Measurements from ENCODE around the gene TLCD2. TPM values are rescaled to one million over a fixed set of nuclear protein-coding genes. Genes with fewer than 3 reads are reported as not detected.
A peak's percentile ranks its signal among the peaks of the same experiment; 100 is the strongest.
"Not testable (repeated sequence)": the region's sequence is repeated elsewhere in the genome, so short reads cannot be mapped to it uniquely, and the experiment has no call there.

Gene TLCD2
- total RNA-seq, 2 donors from 2014 or later: 7.3 to 8.3 TPM

DNA sequence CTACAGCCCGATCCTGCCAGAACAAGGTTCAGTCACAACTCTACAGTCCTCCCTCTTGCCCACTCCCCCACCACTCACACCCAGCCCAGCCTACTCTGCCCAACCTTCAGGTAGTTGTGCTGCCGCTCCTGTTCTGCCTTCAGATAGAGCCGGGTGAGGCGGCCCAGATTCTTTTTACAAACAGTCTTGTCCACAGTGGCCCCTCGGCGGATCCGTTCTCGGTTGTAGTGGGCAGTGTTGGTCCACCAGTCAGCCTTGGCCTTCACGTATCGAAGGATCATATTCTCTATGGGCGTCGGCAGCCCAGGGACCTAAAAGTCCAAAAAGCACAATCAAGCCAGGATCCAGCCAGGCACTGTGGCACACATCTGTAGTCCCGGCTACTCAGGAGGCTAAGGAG lies 33.8 kb downstream of the TLCD2 start:
- Histone ChIP-seq H3K4me3 (no peak overlapping the region), H3K4me1 (ENCODE audit: control insufficient read depth in 1 of 2, low read depth in 2 of 2) (no peaks in the 10 kb centered on the region), H3K27me3 (replicated peaks; ENCODE audit: insufficient read depth) (no peaks in the 10 kb centered on the region), H3K27ac (no peak overlapping the region), H3K36me3 (peaks cover 93% of the 10 kb centered on the region), H3K9me3 (no peaks in the 10 kb centered on the region)
- DNase-seq (ENCODE audit: low spot score): no peak
- ATAC-seq (ENCODE audit: insufficient number of reproducible peaks, low FRiP score, low read depth): no peak
- TF ChIP-seq, protein P1, sequence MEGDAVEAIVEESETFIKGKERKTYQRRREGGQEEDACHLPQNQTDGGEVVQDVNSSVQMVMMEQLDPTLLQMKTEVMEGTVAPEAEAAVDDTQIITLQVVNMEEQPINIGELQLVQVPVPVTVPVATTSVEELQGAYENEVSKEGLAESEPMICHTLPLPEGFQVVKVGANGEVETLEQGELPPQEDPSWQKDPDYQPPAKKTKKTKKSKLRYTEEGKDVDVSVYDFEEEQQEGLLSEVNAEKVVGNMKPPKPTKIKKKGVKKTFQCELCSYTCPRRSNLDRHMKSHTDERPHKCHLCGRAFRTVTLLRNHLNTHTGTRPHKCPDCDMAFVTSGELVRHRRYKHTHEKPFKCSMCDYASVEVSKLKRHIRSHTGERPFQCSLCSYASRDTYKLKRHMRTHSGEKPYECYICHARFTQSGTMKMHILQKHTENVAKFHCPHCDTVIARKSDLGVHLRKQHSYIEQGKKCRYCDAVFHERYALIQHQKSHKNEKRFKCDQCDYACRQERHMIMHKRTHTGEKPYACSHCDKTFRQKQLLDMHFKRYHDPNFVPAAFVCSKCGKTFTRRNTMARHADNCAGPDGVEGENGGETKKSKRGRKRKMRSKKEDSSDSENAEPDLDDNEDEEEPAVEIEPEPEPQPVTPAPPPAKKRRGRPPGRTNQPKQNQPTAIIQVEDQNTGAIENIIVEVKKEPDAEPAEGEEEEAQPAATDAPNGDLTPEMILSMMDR (IDR thresholded peaks at IDR 0.05): no peak

- no peak overlapping the region for H3K27ac ChIP-seq
- H3K36me3 ChIP-seq: peaks cover 86% of the 10 kb centered on the region
- no peak overlapping the region for H3K4me3 ChIP-seq
- no peaks in the 10 kb centered on the region for H3K9me3 ChIP-seq
- DNase-seq (ENCODE audit: low spot score): no peak
- H3K27me3 ChIP-seq (replicated peaks; ENCODE audit: insufficient read depth): no peaks in the 10 kb centered on the region
- H3K4me1 ChIP-seq (ENCODE audit: control insufficient read depth in 1 of 2, low read depth in 2 of 2): peaks cover 6 to 8% of the 10 kb centered on the region in 2 donors
- TF ChIP-seq, protein P1 (IDR thresholded peaks at IDR 0.05): no peak
- no peak for ATAC-seq (ENCODE audit: insufficient number of reproducible peaks, low FRiP score, low read depth)
Observed at GRCh38 chr17:1673041-1673785, 37.0 kb downstream of the TLCD2 start.

DNA sequence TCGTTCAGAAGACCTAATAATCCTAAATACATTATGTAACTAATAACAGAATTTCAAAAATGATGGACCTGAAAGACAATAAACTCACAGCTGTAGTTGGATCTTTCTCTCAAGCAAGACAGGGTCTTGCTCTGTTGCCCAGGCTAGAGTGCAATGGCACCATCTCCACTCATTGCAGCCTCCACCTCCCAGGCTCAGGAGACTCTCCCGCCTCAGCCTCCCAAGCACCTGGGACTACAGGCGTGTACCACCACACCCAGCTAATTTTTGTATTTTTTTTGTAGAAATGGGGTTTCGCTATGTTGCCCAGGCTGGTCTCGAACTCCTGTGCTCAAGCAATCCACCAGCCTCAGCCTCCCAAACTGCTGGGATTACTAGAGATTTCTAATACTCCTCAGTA lies 46.2 kb downstream of the TLCD2 start:
- H3K27ac ChIP-seq; H3K4me1 ChIP-seq (ENCODE audit: control insufficient read depth in 1 of 2, low read depth in 2 of 2); H3K27me3 ChIP-seq (replicated peaks; ENCODE audit: insufficient read depth); H3K4me3 ChIP-seq; H3K9me3 ChIP-seq; ATAC-seq (ENCODE audit: insufficient number of reproducible peaks, low FRiP score, low read depth); DNase-seq (ENCODE audit: low spot score): not testable (repeated sequence)
- peaks cover 71% of the 10 kb centered on the region for H3K36me3 ChIP-seq

DNA sequence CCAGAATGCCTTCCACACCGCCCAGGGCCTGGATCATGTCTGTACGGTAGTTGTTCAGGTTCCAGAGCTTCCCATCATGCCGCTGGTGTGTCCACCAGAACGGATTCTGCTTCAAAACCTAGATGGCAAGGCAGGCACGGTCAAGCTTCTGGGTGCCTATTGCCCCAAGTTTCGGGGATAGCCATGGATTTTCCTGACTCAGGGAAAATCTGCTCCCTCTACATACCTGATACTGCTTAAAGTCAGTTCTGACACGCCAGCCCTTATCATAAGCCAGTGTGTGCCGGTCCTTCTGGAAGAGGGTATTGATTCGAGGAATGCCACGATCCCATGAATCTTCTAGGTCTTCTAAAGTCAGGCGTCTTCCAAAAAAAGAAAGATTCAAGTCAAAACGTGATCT lies 49.1 kb downstream of the TLCD2 start:
- TF ChIP-seq, protein P1 (IDR thresholded peaks at IDR 0.05): no peak
- no peaks in the 10 kb centered on the region for H3K27me3 ChIP-seq (replicated peaks; ENCODE audit: insufficient read depth)
- no peak for ATAC-seq (ENCODE audit: insufficient number of reproducible peaks, low FRiP score, low read depth)
- H3K4me1 ChIP-seq (ENCODE audit: control insufficient read depth in 1 of 2, low read depth in 2 of 2): no peaks in the 10 kb centered on the region
- H3K9me3 ChIP-seq: no peaks in the 10 kb centered on the region
- no peak for DNase-seq (ENCODE audit: low spot score)
- peaks cover 82% of the 10 kb centered on the region for H3K36me3 ChIP-seq
- H3K4me3 ChIP-seq: no peak overlapping the region
- no peak overlapping the region for H3K27ac ChIP-seq

DNA sequence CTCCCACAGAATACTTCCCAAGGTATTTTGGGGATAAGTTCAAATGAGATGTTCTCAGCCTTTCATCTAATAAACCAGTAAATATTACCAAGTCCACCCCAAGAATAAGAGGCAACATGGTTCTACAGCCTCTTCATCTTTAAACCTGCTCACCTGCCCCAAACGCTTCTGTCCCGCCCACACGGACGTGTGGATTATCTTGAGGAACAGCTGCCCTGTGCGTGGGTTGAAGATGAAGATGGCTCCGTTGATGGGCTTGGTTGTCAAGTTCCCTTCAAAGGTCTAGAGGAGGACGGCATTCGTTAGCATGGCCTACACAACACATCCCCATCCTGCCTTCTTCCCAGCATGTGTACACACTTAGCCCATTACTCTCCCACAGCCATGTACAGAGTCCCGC lies 52.1 kb downstream of the TLCD2 start:
- no peak for DNase-seq (ENCODE audit: low spot score)
- Histone ChIP-seq H3K4me3 (no peak overlapping the region), H3K27ac (no peak overlapping the region), H3K27me3 (replicated peaks; ENCODE audit: insufficient read depth) (no peaks in the 10 kb centered on the region), H3K9me3 (no peaks in the 10 kb centered on the region), H3K36me3 (peaks cover 96% of the 10 kb centered on the region), H3K4me1 (ENCODE audit: control insufficient read depth in 1 of 2, low read depth in 2 of 2) (no peaks in the 10 kb centered on the region)
- no peak for ATAC-seq (ENCODE audit: insufficient number of reproducible peaks, low FRiP score, low read depth)
- TF ChIP-seq, protein P1 (IDR thresholded peaks at IDR 0.05): no peak

DNA sequence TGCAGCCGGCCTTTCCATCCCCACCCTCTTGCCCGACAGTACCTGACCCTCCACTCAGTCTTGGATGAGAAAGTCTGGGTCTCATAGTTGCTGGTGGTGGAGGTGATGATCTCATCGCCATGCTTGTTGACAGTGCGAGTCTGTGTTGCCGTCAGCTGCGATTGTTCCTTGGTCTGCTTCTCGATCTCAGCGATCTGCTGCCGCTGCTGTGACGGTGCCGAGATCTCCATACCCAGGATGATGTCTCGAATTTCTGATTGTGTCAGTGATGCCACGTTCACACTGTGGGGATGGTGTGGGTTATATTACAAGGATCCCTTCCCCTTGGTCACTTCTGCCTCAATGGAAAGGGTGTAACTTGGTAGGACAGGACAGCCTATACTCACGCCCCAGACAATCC lies 56.4 kb downstream of the TLCD2 start:
- TF ChIP-seq, protein P1 (IDR thresholded peaks at IDR 0.05): no peak
- DNase-seq (ENCODE audit: low spot score): no peak
- H3K9me3 ChIP-seq: no peaks in the 10 kb centered on the region
- H3K27me3 ChIP-seq (replicated peaks; ENCODE audit: insufficient read depth): no peaks in the 10 kb centered on the region
- peak overlapping the region in 1 of 2 donors; percentile 20 for H3K27ac ChIP-seq
- H3K4me3 ChIP-seq: no peak overlapping the region
- peaks cover 8 to 14% of the 10 kb centered on the region in 2 donors for H3K4me1 ChIP-seq (ENCODE audit: control insufficient read depth in 1 of 2, low read depth in 2 of 2)
- peaks cover 82% of the 10 kb centered on the region for H3K36me3 ChIP-seq
- no peak for ATAC-seq (ENCODE audit: insufficient number of reproducible peaks, low FRiP score, low read depth)

- not testable (repeated sequence) for H3K27me3 ChIP-seq (replicated peaks; ENCODE audit: insufficient read depth); H3K9me3 ChIP-seq; H3K27ac ChIP-seq; H3K4me3 ChIP-seq; DNase-seq (ENCODE audit: low spot score); ATAC-seq (ENCODE audit: insufficient number of reproducible peaks, low FRiP score, low read depth)
- peaks cover 73% of the 10 kb centered on the region for H3K36me3 ChIP-seq
- peaks cover 14 to 22% of the 10 kb centered on the region in 2 donors for H3K4me1 ChIP-seq (ENCODE audit: control insufficient read depth in 1 of 2, low read depth in 2 of 2)
Observed at GRCh38 chr17:1652794-1653193, 57.4 kb downstream of the TLCD2 start.

Data from thoracic aorta (tissue), 2 donors.